IMR-90 (cell line): ENCODE measurements around the gene PXT1. TPM values are rescaled to one million over a fixed set of nuclear protein-coding genes. Genes with fewer than 3 reads are reported as not detected.

Source experiments
- ATAC-seq: fragments of 200-7000 bp; cut with Tn5 transposase; 2 replicates; pipeline ENCODE4 v1.9.1; 2020; ENCODE audit warnings: low read depth, mild to moderate bottlenecking, moderate library complexity
- BruUV-seq: library from RNA; stranded (reverse); fragments of 400-500 nt; replicated peaks from 2 replicates; lab custom pipeline; 2021; lab: Mats Ljungman, UMichigan
- CTCF ChIA-PET: fragments of 300-600 bp; formaldehyde crosslinking; extraction: SDS; loops from one replicate; lab custom pipeline; 2021; ENCODE audit warnings: antibody characterized with exemption; lab: Yijun Ruan, JAX
- POLR2A ChIA-PET: fragments of 300-600 bp; sonication (Branson Sonifier 250); formaldehyde crosslinking; loops from one replicate; lab custom pipeline; 2022; ENCODE audit warnings: antibody characterized with exemption; ENCODE audit not compliant: unreplicated experiment; lab: Charles Lee
- DNase-seq: peaks from one replicate; pipeline ENCODE4 v3.0.0; 2013
- H2AFZ ChIP-seq: replicated peaks from 2 replicates; pipeline ENCODE3; 2013; ENCODE audit warnings: low read length, mild to moderate bottlenecking; ENCODE audit not compliant: poor library complexity
- H2AK5ac ChIP-seq: 2 replicates; pipeline ENCODE4 v1.6.1; 2013; ENCODE audit warnings: low read depth, low read length, inconsistent platforms
- H2AK9ac ChIP-seq: replicated peaks from 2 replicates; pipeline ENCODE3; 2013; ENCODE audit warnings: mild to moderate bottlenecking, low read depth, low read length, moderate library complexity; ENCODE audit not compliant: poor library complexity
- H2BK120ac ChIP-seq: 2 replicates; pipeline ENCODE4 v1.6.1; 2013; ENCODE audit warnings: low read depth, low read length, inconsistent platforms
- H2BK15ac ChIP-seq: 3 replicates; pipeline ENCODE4 v1.6.1; 2013; ENCODE audit warnings: low read depth, low read length, inconsistent platforms
- H2BK20ac ChIP-seq: 2 replicates; pipeline ENCODE4 v1.6.1; 2013; ENCODE audit warnings: low read depth, mild to moderate bottlenecking, inconsistent platforms, low read length, moderate library complexity
- H2BK5ac ChIP-seq: 2 replicates; pipeline ENCODE4 v1.6.1; 2013; ENCODE audit warnings: mild to moderate bottlenecking, low read depth, low read length, inconsistent platforms; ENCODE audit not compliant: poor library complexity, severe bottlenecking
- H3K14ac ChIP-seq: replicated peaks from 2 replicates; pipeline ENCODE4 v1.6.1; 2013; ENCODE audit warnings: low read depth, low read length, inconsistent platforms
- H3K18ac ChIP-seq: 2 replicates; pipeline ENCODE4 v1.6.1; 2013; ENCODE audit warnings: low read depth, low read length, control low read depth
- H3K23ac ChIP-seq: 2 replicates; pipeline ENCODE4 v1.6.1; 2013; ENCODE audit warnings: low read depth, low read length, inconsistent platforms
- H3K27ac ChIP-seq: 2 replicates; pipeline ENCODE4 v1.5.1; 2013; ENCODE audit warnings: mild to moderate bottlenecking, control low read depth, low read length; ENCODE audit not compliant: insufficient read depth
- H3K27me3 ChIP-seq: 2 replicates; pipeline ENCODE4 v1.6.1; 2013; ENCODE audit warnings: low read length; ENCODE audit not compliant: control insufficient read depth, insufficient read depth
- H3K36me3 ChIP-seq: 2 replicates; pipeline ENCODE4 v1.6.1; 2013; ENCODE audit warnings: low read length, mixed read lengths; ENCODE audit not compliant: control insufficient read depth, insufficient read depth
- H3K4ac ChIP-seq: 2 replicates; pipeline ENCODE4 v1.6.1; 2013; ENCODE audit warnings: low read depth, low read length, inconsistent platforms
- H3K4me1 ChIP-seq: 2 replicates; pipeline ENCODE4 v1.6.1; 2013; ENCODE audit warnings: low read length, mixed read lengths; ENCODE audit not compliant: control insufficient read depth, insufficient read depth
- H3K4me2 ChIP-seq: 2 replicates; pipeline ENCODE4 v1.6.1; 2013; ENCODE audit warnings: low read depth, mild to moderate bottlenecking, control low read depth, low read length, moderate library complexity
- H3K4me3 ChIP-seq: 2 replicates; pipeline ENCODE4 v1.5.1; 2013; ENCODE audit warnings: low read depth, mild to moderate bottlenecking, control low read depth, low read length, moderate library complexity; ENCODE audit not compliant: insufficient read depth
- H3K56ac ChIP-seq: 2 replicates; pipeline ENCODE4 v1.6.1; 2013; ENCODE audit warnings: low read length, inconsistent platforms; ENCODE audit not compliant: insufficient read depth; ENCODE audit errors: extremely low read depth
- H3K79me1 ChIP-seq, 2 experiments: 2 replicates each; pipeline ENCODE4 v1.6.1; 2013; ENCODE audit warnings: low read length in 2 of 2, inconsistent platforms in 1 of 2, low read depth in 1 of 2
- H3K9ac ChIP-seq: 2 replicates; pipeline ENCODE4 v1.6.1; 2013; ENCODE audit warnings: low read depth, low read length, control low read depth
- H3K9me1 ChIP-seq: 2 replicates; pipeline ENCODE4 v1.6.1; 2013; ENCODE audit warnings: low read length, inconsistent platforms; ENCODE audit not compliant: insufficient read depth
- H3K9me3 ChIP-seq: 2 replicates; pipeline ENCODE4 v1.6.1; 2013; ENCODE audit warnings: low read length; ENCODE audit not compliant: control insufficient read depth, insufficient read depth
- H4K20me1 ChIP-seq: 2 replicates; pipeline ENCODE4 v1.6.1; 2013; ENCODE audit warnings: low read length, inconsistent platforms; ENCODE audit not compliant: insufficient read depth
- H4K5ac ChIP-seq: 2 replicates; pipeline ENCODE4 v1.6.1; 2013; ENCODE audit warnings: mild to moderate bottlenecking, low read depth, low read length, control low read depth
- H4K8ac ChIP-seq, 2 experiments: 2 replicates each; pipeline ENCODE4 v1.6.1; 2013; ENCODE audit warnings: low read depth in 2 of 2, low read length in 2 of 2, control low read depth in 1 of 2, inconsistent platforms in 1 of 2
- H4K91ac ChIP-seq: 2 replicates; pipeline ENCODE4 v1.6.1; 2013; ENCODE audit warnings: low read depth, low read length, inconsistent platforms; ENCODE audit not compliant: insufficient read depth
- BHLHE40 ChIP-seq: fragments of 150-350 bp; IDR thresholded peaks from 2 replicates; pipeline ENCODE4 v1.6.1; 2016; ENCODE audit warnings: mild to moderate bottlenecking, low read depth, low read length
- CEBPB ChIP-seq: IDR thresholded peaks from 2 replicates; pipeline ENCODE4 v1.6.1; 2012; ENCODE audit warnings: low read depth, low read length, improper control_type of control experiment
- CHD1 ChIP-seq: IDR thresholded peaks from 2 replicates; pipeline ENCODE4 v1.6.1; 2012; ENCODE audit warnings: low read depth, low read length, improper control_type of control experiment
- FOS ChIP-seq: fragments of 150-350 bp; IDR thresholded peaks from 2 replicates; pipeline ENCODE4 v1.6.1; 2016; ENCODE audit warnings: low read depth, low read length
- MAFK ChIP-seq: IDR thresholded peaks from 2 replicates; pipeline ENCODE4 v1.6.1; 2012; ENCODE audit warnings: low read depth, low read length, improper control_type of control experiment
- MAZ ChIP-seq: IDR thresholded peaks from 2 replicates; pipeline ENCODE4 v1.6.1; 2012; ENCODE audit warnings: low read depth, mild to moderate bottlenecking, low read length, improper control_type of control experiment, moderate library complexity, borderline replicate concordance
- MXI1 ChIP-seq: IDR thresholded peaks from 2 replicates; pipeline ENCODE4 v1.6.1; 2012; ENCODE audit warnings: low read depth, mild to moderate bottlenecking, low read length, moderate library complexity, borderline replicate concordance
- NFE2L2 ChIP-seq: fragments of 150-350 bp; IDR thresholded peaks from 2 replicates; pipeline ENCODE4 v1.6.1; 2016; ENCODE audit warnings: low read depth, mild to moderate bottlenecking, low read length
- POLR2A ChIP-seq: IDR thresholded peaks from 2 replicates; pipeline ENCODE4 v1.6.1; 2012; ENCODE audit warnings: mild to moderate bottlenecking, low read depth, low read length
- RAD21 ChIP-seq: IDR thresholded peaks from 2 replicates; pipeline ENCODE4 v1.6.1; 2012; ENCODE audit warnings: low read length, improper control_type of control experiment
- RCOR1 ChIP-seq: IDR thresholded peaks from 2 replicates; pipeline ENCODE4 v1.6.1; 2012; ENCODE audit warnings: mild to moderate bottlenecking, low read length, improper control_type of control experiment; ENCODE audit not compliant: insufficient replicate concordance
- RFX5 ChIP-seq: IDR thresholded peaks from 2 replicates; pipeline ENCODE4 v1.8.0; 2012; ENCODE audit warnings: low read depth, mild to moderate bottlenecking, low read length, moderate library complexity
- SMC3 ChIP-seq: fragments of 150-350 bp; IDR thresholded peaks from 2 replicates; pipeline ENCODE4 v1.6.1; 2016; ENCODE audit warnings: low read depth, mild to moderate bottlenecking, antibody characterized with exemption, low read length, moderate library complexity
- dilution Hi-C: fragments of 300-500 bp; cut with HindIII; formaldehyde crosslinking; loops from one replicate; pipeline ENCODE4 v1.14.3; 2018; ENCODE audit warnings: low sequenced_read_pairs; ENCODE audit not compliant: unreplicated experiment
- in situ Hi-C: fragments of 300-500 bp; cut with MboI; formaldehyde crosslinking; loops from 3 replicates; pipeline ENCODE4 v1.14.3; 2019; ENCODE audit warnings: low sequenced_read_pairs, inconsistent platforms, mixed read lengths
- intact Hi-C: fragments of 100-400 bp; cut with micrococcal nuclease; formaldehyde crosslinking; loops from 2 replicates; pipeline ENCODE4 v1.10.0; 2022
- polyA plus RNA-seq, 3 experiments: library from polyadenylated mRNA; depleted of rRNA; stranded (reverse); fragments of >200 nt; gene quantifications; 2 replicates each; pipeline ENCODE4 v1.2.3, GENCODE V29; 2012; ENCODE audit warnings: low replicate concordance in 1 of 3
- total RNA-seq: library from RNA; depleted of rRNA; stranded (reverse); fragments of >200 nt; gene quantifications from 2 replicates; pipeline ENCODE4 v1.2.3, GENCODE V29; 2012
- TF ChIP-seq, protein P1 (sequence below): conservative IDR thresholded peaks from 2 replicates; pipeline ENCODE4 v1.5.1; 2012; ENCODE audit warnings: mild to moderate bottlenecking, low read depth, low read length, improper control_type of control experiment
- TF ChIP-seq, protein P2 (sequence below): fragments of 150-350 bp; IDR thresholded peaks from 2 replicates; pipeline ENCODE4 v1.6.1; 2017; ENCODE audit warnings: mild to moderate bottlenecking, antibody characterized with exemption, low read length, low read depth
- TF ChIP-seq, protein P3 (sequence below): fragments of 150-350 bp; IDR thresholded peaks from 2 replicates; pipeline ENCODE4 v1.6.1; 2016; ENCODE audit warnings: low read depth, mild to moderate bottlenecking, low read length, moderate library complexity, borderline replicate concordance

PXT1 gene
- total and polyA plus RNA-seq, 2 of the 4 experiments (the other 2 are of a cell fraction) = not detected

DNA sequence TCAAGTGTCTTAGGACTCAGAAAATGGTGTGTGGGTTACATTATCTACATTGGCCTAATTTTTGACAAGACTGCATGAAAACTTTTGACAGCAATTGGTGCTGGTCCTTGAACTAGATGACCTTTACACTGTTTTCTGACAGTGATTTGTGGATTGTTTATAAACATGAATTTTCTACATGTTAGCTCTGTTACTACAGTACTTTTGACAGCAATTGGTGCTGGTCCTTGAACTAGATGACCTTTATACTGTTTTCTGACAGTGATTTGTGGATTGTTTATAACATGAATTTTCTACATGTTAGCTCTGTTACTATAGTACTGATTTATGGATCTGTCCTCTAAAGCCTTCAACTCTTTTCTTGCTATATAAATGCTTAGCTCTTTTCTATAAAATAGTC is 16.8 kb upstream of the PXT1 start:
- H3K14ac ChIP-seq = no peak overlapping the region
- H4K5ac ChIP-seq = no peak overlapping the region
- no peak overlapping the region for H2AFZ ChIP-seq
- no peak overlapping the region for H2AK5ac ChIP-seq
- no peak overlapping the region for H2BK5ac ChIP-seq
- H3K56ac ChIP-seq = no peak overlapping the region
- H3K4me1 ChIP-seq = peaks cover 8% of the 10 kb centered on the region
- H4K8ac ChIP-seq = no peak overlapping the region
- H2AK9ac ChIP-seq = no peak overlapping the region
- H3K4me3 ChIP-seq = no peak overlapping the region
- H3K27ac ChIP-seq = no peak overlapping the region
- H3K9me1 ChIP-seq = peaks cover 5% of the 10 kb centered on the region
- no peak overlapping the region for H3K9ac ChIP-seq
- H3K9me3 ChIP-seq = no peaks in the 10 kb centered on the region
- no peak for TF ChIP-seq RFX5
- TF ChIP-seq FOS = no peak
- TF ChIP-seq, protein P1, sequence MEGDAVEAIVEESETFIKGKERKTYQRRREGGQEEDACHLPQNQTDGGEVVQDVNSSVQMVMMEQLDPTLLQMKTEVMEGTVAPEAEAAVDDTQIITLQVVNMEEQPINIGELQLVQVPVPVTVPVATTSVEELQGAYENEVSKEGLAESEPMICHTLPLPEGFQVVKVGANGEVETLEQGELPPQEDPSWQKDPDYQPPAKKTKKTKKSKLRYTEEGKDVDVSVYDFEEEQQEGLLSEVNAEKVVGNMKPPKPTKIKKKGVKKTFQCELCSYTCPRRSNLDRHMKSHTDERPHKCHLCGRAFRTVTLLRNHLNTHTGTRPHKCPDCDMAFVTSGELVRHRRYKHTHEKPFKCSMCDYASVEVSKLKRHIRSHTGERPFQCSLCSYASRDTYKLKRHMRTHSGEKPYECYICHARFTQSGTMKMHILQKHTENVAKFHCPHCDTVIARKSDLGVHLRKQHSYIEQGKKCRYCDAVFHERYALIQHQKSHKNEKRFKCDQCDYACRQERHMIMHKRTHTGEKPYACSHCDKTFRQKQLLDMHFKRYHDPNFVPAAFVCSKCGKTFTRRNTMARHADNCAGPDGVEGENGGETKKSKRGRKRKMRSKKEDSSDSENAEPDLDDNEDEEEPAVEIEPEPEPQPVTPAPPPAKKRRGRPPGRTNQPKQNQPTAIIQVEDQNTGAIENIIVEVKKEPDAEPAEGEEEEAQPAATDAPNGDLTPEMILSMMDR = no peak
- no peak for TF ChIP-seq CEBPB
- TF ChIP-seq MAZ = no peak
- TF ChIP-seq, protein P2, sequence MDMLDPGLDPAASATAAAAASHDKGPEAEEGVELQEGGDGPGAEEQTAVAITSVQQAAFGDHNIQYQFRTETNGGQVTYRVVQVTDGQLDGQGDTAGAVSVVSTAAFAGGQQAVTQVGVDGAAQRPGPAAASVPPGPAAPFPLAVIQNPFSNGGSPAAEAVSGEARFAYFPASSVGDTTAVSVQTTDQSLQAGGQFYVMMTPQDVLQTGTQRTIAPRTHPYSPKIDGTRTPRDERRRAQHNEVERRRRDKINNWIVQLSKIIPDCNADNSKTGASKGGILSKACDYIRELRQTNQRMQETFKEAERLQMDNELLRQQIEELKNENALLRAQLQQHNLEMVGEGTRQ = no peak
- TF ChIP-seq, protein P3, sequence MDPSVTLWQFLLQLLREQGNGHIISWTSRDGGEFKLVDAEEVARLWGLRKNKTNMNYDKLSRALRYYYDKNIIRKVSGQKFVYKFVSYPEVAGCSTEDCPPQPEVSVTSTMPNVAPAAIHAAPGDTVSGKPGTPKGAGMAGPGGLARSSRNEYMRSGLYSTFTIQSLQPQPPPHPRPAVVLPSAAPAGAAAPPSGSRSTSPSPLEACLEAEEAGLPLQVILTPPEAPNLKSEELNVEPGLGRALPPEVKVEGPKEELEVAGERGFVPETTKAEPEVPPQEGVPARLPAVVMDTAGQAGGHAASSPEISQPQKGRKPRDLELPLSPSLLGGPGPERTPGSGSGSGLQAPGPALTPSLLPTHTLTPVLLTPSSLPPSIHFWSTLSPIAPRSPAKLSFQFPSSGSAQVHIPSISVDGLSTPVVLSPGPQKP = no peak
- no peak for TF ChIP-seq SMC3
- TF ChIP-seq CHD1 = no peak
- TF ChIP-seq MXI1 = no peak
- no peak for TF ChIP-seq NFE2L2
- TF ChIP-seq BHLHE40 = no peak
- TF ChIP-seq POLR2A = no peak
- no peak for TF ChIP-seq RAD21
- TF ChIP-seq RCOR1 = no peak
- TF ChIP-seq MAFK = no peak
- H3K79me1 ChIP-seq = peaks cover 17 to 79% of the 10 kb centered on the region in 2 experiments
- no peak overlapping the region for H2BK15ac ChIP-seq
- dilution Hi-C loops (no loop called here), intact Hi-C loops (no loop called here), in situ Hi-C loops (no loop called here)
- no peak overlapping the region for H3K18ac ChIP-seq
- no peak overlapping the region for H2BK20ac ChIP-seq
- BruUV-seq = no TSS peak
- CTCF ChIA-PET = no interaction called here
- H4K20me1 ChIP-seq = peaks cover 77% of the 10 kb centered on the region
- H3K4ac ChIP-seq = no peak overlapping the region
- ATAC-seq (no peak), DNase-seq (no peak)
- H4K91ac ChIP-seq = no peak overlapping the region
- no peak overlapping the region for H3K4me2 ChIP-seq
- no peak overlapping the region for H3K23ac ChIP-seq
- H2BK120ac ChIP-seq = no peak overlapping the region
- POLR2A ChIA-PET = no interaction called here
- H3K27me3 ChIP-seq = no peaks in the 10 kb centered on the region
- H3K36me3 ChIP-seq = 0 out of 2 replicates have a peak, but pooled peaks cover 2% of the 10 kb centered on the region
